Transverse colon (tissue), 4 donors: Measurements from ENCODE around the gene PTDSS2. TPM values are rescaled to one million over a fixed set of nuclear protein-coding genes. Genes with fewer than 3 reads are reported as not detected.

ENCODE experiments used
- DNase-seq: peaks from one replicate; pipeline ENCODE4 v3.0.0-alpha.2; 2019
- H3K27ac ChIP-seq, 4 donors: fragments of 200-600 bp; sonication (generic); 2 replicates each; pipeline ENCODE4 v1.5.1; 2016 to 2018; ENCODE audit warnings: inconsistent platforms in 4 of 4
- H3K27me3 ChIP-seq: fragments of 200-600 bp; sonication (generic); 2 replicates; pipeline ENCODE4 v1.5.1; 2017; ENCODE audit warnings: inconsistent platforms
- H3K36me3 ChIP-seq, 4 donors: fragments of 200-600 bp; sonication (generic); 2 replicates each; pipeline ENCODE4 v1.5.1; 2017 to 2019; ENCODE audit warnings: inconsistent platforms in 4 of 4
- H3K4me1 ChIP-seq, 4 donors: fragments of 200-600 bp; sonication (generic); 2 replicates each; pipeline ENCODE4 v1.5.1; 2017 to 2020; ENCODE audit warnings: inconsistent platforms in 4 of 4
- H3K4me3 ChIP-seq, 4 donors: fragments of 200-600 bp; sonication (generic); 1 replicate in 1 of 4; 2 replicates in 3 of 4; pipeline versions ENCODE4 v1.5.1 to v1.6.1; 2017 to 2019; ENCODE audit warnings: inconsistent platforms in 4 of 4
- H3K9me3 ChIP-seq, 2 donors: fragments of 200-600 bp; sonication (generic); 2 replicates each; pipeline ENCODE4 v1.5.1; 2017 to 2019; ENCODE audit warnings: inconsistent platforms in 2 of 2
- CTCF ChIP-seq, 5 experiments: fragments of 200-600 bp in 3 of 5; fragments of 450-650 bp in 2 of 5; sonication (generic) in 3 of 5; IDR thresholded peaks; 1 replicate in 2 of 5; 2 replicates in 3 of 5; pipeline ENCODE4 v1.5.1; 2016 to 2017; ENCODE audit warnings: antibody characterized with exemption in 5 of 5, inconsistent platforms in 3 of 5, mild to moderate bottlenecking in 2 of 5, moderate library complexity in 1 of 5
- EP300 ChIP-seq: sonication (generic); formaldehyde crosslinking; IDR thresholded peaks from one replicate; pipeline ENCODE4 v1.6.1; 2017; ENCODE audit warnings: antibody characterized with exemption, low read depth
- POLR2A ChIP-seq: fragments of 450-650 bp; IDR thresholded peaks from one replicate; pipeline ENCODE4 v1.6.1; 2016; ENCODE audit warnings: antibody characterized with exemption, mild to moderate bottlenecking, moderate library complexity
- POLR2AphosphoS5 ChIP-seq, 3 donors: sonication (generic); formaldehyde crosslinking; IDR thresholded peaks; one replicate each; pipeline ENCODE4 v1.6.1; 2016; ENCODE audit warnings: antibody characterized with exemption in 3 of 3
- WGBS, 2 donors: methylation state at CpG; one replicate each; pipeline ENCODE4 v1.1.5; 2018; ENCODE audit warnings: low coverage in 1 of 2; 5-methylcytosine and 5-hydroxymethylcytosine counted together
- in situ Hi-C, 4 donors: fragments of 200-750 bp; cut with MboI; loops; one replicate each; pipeline versions ENCODE4 v1.15.0 to v1.15.1; 2017; ENCODE audit warnings: low sequenced_read_pairs in 3 of 4, low pct_ligation_motif_present in 1 of 4, low pct_unique_long_range_greater_than_20kb in 1 of 4
- intact Hi-C: fragments of 100-400 bp; cut with DNase I; formaldehyde crosslinking; loops from one replicate; pipeline ENCODE4 v1.15.1; 2023; ENCODE audit warnings: low total_unique reads
- total RNA-seq, 4 donors: library from RNA; depleted of rRNA; stranded (reverse); fragments of >200 nt; gene quantifications; one replicate each; pipeline ENCODE4 v1.1.0, GENCODE V29; 2016

The PTDSS2 gene
- total RNA-seq, 4 donors from 2014 or later, result 28.5 to 264 (median 76.0) TPM

- TF ChIP-seq POLR2AphosphoS5 (IDR thresholded peaks at IDR 0.05), result no peak
- TF ChIP-seq CTCF (IDR thresholded peaks at IDR 0.05), result no peak
- no peak for TF ChIP-seq EP300
- TF ChIP-seq POLR2A, result no peak
- no peak overlapping the region for H3K4me3 ChIP-seq
- in situ Hi-C loops (loop anchor here in 1 of 4 donors (10.0 kb wide), 1 partner anchor 47 kb away; no protein-coding TSS in a partner anchor), intact Hi-C loops (loop anchor here (10.0 kb wide), 1 partner anchor 53 kb away; the partner anchor contains the start of gene RNH1)
- no peaks in the 10 kb centered on the region for H3K27me3 ChIP-seq
- no peaks in the 10 kb centered on the region for H3K9me3 ChIP-seq
- no peak for DNase-seq
- H3K4me1 ChIP-seq, result peaks cover 16 to 33% (median 25%) of the 10 kb centered on the region in 4 donors
- H3K36me3 ChIP-seq, result no peaks in the 10 kb centered on the region
- WGBS, 2 donors, result 90% methylated on average over 12 of the region's 12 CpGs; no CpG with 5 or more reads in 1 of the 2 donors
- no peak overlapping the region for H3K27ac ChIP-seq
Observed at GRCh38 chr11:452203-452744, 2.2 kb downstream of the PTDSS2 start.

DNA sequence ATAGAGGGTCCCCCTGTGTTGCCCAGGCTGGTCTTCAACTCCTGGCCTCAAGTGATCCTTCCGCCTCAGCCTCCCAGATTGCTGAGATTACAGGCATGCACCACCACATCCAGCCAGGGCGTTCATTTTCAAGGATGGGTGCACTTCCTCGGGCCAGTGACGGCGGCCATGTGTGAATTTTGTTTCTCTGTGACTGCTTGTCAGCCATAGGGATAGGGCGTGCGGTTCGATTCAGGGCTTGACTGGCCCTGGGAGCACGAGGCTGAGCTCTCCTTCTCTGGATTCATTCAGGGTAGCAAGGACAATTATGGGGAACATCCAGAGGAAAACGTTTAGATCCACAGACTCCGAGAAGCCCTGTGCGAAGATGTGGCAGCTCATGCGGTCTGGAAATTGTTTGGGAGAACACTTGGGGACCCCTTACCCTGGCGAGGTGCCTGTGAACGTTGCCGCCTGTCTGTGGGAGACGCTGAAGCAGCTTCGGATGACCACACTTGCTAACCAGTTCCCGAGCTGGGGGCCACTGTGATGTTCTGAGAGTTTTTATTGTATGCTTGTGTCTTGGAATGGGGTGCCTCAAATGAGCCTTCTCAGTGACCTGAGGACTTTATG is 2.9 kb downstream of the PTDSS2 start:
- intact Hi-C loops, result loop anchor here (10.0 kb wide), 1 partner anchor 52 kb away; the partner anchor contains the start of gene RNH1
- Histone ChIP-seq H3K36me3 (no peaks in the 10 kb centered on the region), H3K27me3 (no peaks in the 10 kb centered on the region), H3K9me3 (no peaks in the 10 kb centered on the region), H3K27ac (no peak overlapping the region), H3K4me3 (no peak overlapping the region), H3K4me1 (peaks cover 16 to 27% (median 21%) of the 10 kb centered on the region in 4 donors)
- in situ Hi-C loops, result loop anchor here in 1 of 4 donors (10.0 kb wide), 1 partner anchor 48 kb away; no protein-coding TSS in a partner anchor
- no peak for DNase-seq
- 93% methylated on average over 18 of the region's 19 CpGs; no CpG with 5 or more reads in 1 of the 2 donors for WGBS, 2 donors
- TF ChIP-seq EP300 (no peak), POLR2A (no peak), POLR2AphosphoS5 (IDR thresholded peaks at IDR 0.05) (no peak), CTCF (IDR thresholded peaks at IDR 0.05) (no peak)

DNA sequence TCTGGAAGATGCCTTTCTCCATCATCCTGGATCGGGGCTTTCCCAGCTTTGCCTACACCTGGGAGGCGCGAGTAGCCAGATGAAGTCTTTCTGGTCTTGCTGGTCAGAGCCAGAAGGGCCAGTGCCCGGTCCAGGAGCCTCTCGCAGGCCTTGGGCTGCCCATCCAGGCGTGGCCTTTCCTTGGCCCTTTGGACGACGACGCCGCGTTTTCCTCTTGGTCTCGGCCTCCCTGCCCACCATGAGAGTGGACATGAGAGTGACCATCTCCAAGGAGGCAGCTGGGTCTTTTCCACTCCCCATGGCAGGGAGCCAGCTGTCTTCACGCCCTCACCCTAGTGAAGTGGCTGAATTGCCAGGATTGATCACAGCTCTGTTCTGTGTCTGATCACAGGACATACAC is 3.5 kb downstream of the PTDSS2 start:
- Histone ChIP-seq H3K4me1 (peaks cover 16 to 25% (median 18%) of the 10 kb centered on the region in 4 donors), H3K36me3 (no peaks in the 10 kb centered on the region), H3K4me3 (no peak overlapping the region), H3K27me3 (no peaks in the 10 kb centered on the region), H3K27ac (no peak overlapping the region), H3K9me3 (no peaks in the 10 kb centered on the region)
- 85% methylated on average over 13 of the region's 13 CpGs; no CpG with 5 or more reads in 1 of the 2 donors for WGBS, 2 donors
- DNase-seq, result no peak
- intact Hi-C loops, result loop anchor here (10.0 kb wide), 1 partner anchor 51 kb away; the partner anchor contains the start of gene RNH1
- in situ Hi-C loops, result loop anchor here in 1 of 4 donors (10.0 kb wide), 1 partner anchor 49 kb away; no protein-coding TSS in a partner anchor
- no peak for TF ChIP-seq POLR2AphosphoS5 (IDR thresholded peaks at IDR 0.05)
- no peak for TF ChIP-seq EP300
- no peak for TF ChIP-seq POLR2A
- TF ChIP-seq CTCF (IDR thresholded peaks at IDR 0.05), result no peak

- H3K4me3 ChIP-seq, result no peak overlapping the region
- no peaks in the 10 kb centered on the region for H3K36me3 ChIP-seq
- no peak overlapping the region for H3K27ac ChIP-seq
- WGBS, 2 donors, result 91 to 100% methylated on average over 2 to 9 of the region's 9 CpGs
- TF ChIP-seq CTCF (IDR thresholded peaks at IDR 0.05) (no peak), POLR2A (no peak), POLR2AphosphoS5 (IDR thresholded peaks at IDR 0.05) (no peak)
- in situ Hi-C loops (loop anchor here in 1 of 4 donors (10.0 kb wide), 1 partner anchor 49 kb away; no protein-coding TSS in a partner anchor), intact Hi-C loops (loop anchor here (10.0 kb wide), 1 partner anchor 51 kb away; the partner anchor contains the start of gene RNH1)
- peaks cover 12 to 20% (median 16%) of the 10 kb centered on the region in 4 donors for H3K4me1 ChIP-seq
- no peak for DNase-seq
- no peaks in the 10 kb centered on the region for H3K9me3 ChIP-seq
- H3K27me3 ChIP-seq, result no peaks in the 10 kb centered on the region
Observed at GRCh38 chr11:454043-454442, 4.0 kb downstream of the PTDSS2 start.
